DND-41 (cell line): ENCODE data around the gene HRH4.

Experiments used
- EZH2 ChIP-seq: IDR thresholded peaks from 3 replicates; pipeline ENCODE4 v1.6.1; 2012; ENCODE audit warnings: borderline replicate concordance, low read depth, mild to moderate bottlenecking, moderate library complexity, low read length, inconsistent platforms; ENCODE audit not compliant: severe bottlenecking
- TF ChIP-seq, protein P1 (sequence below): IDR thresholded peaks from 2 replicates; pipeline ENCODE4 v1.5.1; 2012; ENCODE audit warnings: borderline replicate concordance, low read length, moderate library complexity, mild to moderate bottlenecking; ENCODE audit not compliant: poor library complexity, severe bottlenecking; ENCODE audit errors: extremely low read depth

- no peak for TF ChIP-seq EZH2
- TF ChIP-seq, protein P1, sequence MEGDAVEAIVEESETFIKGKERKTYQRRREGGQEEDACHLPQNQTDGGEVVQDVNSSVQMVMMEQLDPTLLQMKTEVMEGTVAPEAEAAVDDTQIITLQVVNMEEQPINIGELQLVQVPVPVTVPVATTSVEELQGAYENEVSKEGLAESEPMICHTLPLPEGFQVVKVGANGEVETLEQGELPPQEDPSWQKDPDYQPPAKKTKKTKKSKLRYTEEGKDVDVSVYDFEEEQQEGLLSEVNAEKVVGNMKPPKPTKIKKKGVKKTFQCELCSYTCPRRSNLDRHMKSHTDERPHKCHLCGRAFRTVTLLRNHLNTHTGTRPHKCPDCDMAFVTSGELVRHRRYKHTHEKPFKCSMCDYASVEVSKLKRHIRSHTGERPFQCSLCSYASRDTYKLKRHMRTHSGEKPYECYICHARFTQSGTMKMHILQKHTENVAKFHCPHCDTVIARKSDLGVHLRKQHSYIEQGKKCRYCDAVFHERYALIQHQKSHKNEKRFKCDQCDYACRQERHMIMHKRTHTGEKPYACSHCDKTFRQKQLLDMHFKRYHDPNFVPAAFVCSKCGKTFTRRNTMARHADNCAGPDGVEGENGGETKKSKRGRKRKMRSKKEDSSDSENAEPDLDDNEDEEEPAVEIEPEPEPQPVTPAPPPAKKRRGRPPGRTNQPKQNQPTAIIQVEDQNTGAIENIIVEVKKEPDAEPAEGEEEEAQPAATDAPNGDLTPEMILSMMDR: no peak
Measured at GRCh38 chr18:24494586-24494985, 34.1 kb downstream of the HRH4 start.
